K562 (cell line): ENCODE measurements around the gene TNRC6B. TPM values are rescaled to one million over a fixed set of nuclear protein-coding genes. Genes with fewer than 3 reads are reported as not detected.

Experiments
- ATAC-seq: fragments of 200-7000 bp; cut with Tn5 transposase; 3 replicates; pipeline ENCODE4 v1.9.1; 2020; ENCODE audit warnings: moderate library complexity
- BruUV-seq: library from RNA; stranded (reverse); fragments of 400-500 nt; replicated peaks from 2 replicates; lab custom pipeline; 2021; lab: Mats Ljungman, UMichigan
- CTCF ChIA-PET: fragments of 300-600 bp; formaldehyde crosslinking; extraction: SDS; loops from one replicate; lab custom pipeline; 2021; ENCODE audit warnings: low intra/inter-chr PET ratio; lab: Yijun Ruan, JAX
- POLR2A ChIA-PET: fragments of 300-600, 350-650 bp; sonication (Branson Sonifier 250); formaldehyde crosslinking; extraction: SDS; loops from one replicate; lab custom pipeline; 2021; ENCODE audit warnings: antibody characterized with exemption, inconsistent platforms; lab: Yijun Ruan, JAX
- DNase-seq, 4 experiments: peaks; one replicate each; pipeline versions ENCODE4 v3.0.0 to v3.0.0-alpha.2; 2011 to 2018; ENCODE audit warnings: low spot score in 3 of 4, mixed read lengths in 3 of 4; ENCODE audit errors: extremely low read depth in 1 of 4
- FAIRE-seq: peaks from 2 replicates; lab custom pipeline; 2011; peaks lifted over from hg19 to GRCh38; lab: Jason Lieb, UNC
- H2AFZ ChIP-seq: 2 replicates; pipeline ENCODE4 v1.6.0; 2011; ENCODE audit warnings: low read depth, low read length, control low read depth, inconsistent platforms
- H3K27ac ChIP-seq: fragments of 200-600 bp; 3 replicates; pipeline ENCODE4 v1.8.0; 2011; ENCODE audit warnings: low read depth, mild to moderate bottlenecking, control low read depth, inconsistent platforms, low read length, moderate library complexity, mixed read lengths; ENCODE audit errors: extremely low read depth
- H3K27me3 ChIP-seq, 2 experiments: fragments of 300-600 bp in 1 of 2; 2 replicates in 1 of 2; 3 replicates in 1 of 2; pipeline versions ENCODE4 v1.6.0 to v1.8.0; 2011; ENCODE audit warnings: inconsistent platforms in 2 of 2, low read length in 2 of 2, mild to moderate bottlenecking in 1 of 2, mixed read lengths in 1 of 2, moderate library complexity in 1 of 2; ENCODE audit not compliant: control insufficient read depth in 2 of 2, insufficient read depth in 2 of 2
- H3K36me3 ChIP-seq: fragments of 300-600 bp; 3 replicates; pipeline ENCODE4 v1.8.0; 2011; ENCODE audit warnings: mild to moderate bottlenecking, low read length, inconsistent platforms; ENCODE audit not compliant: control insufficient read depth, insufficient read depth
- H3K4me1 ChIP-seq, 2 experiments: fragments of 200-600 bp in 1 of 2; replicated peaks in 1 of 2; 2 replicates in 1 of 2; 3 replicates in 1 of 2; pipeline versions ENCODE4 v1.5.1 to v1.8.0; 2011; ENCODE audit warnings: inconsistent platforms in 2 of 2, low read length in 2 of 2, mild to moderate bottlenecking in 1 of 2, mixed read lengths in 1 of 2, moderate library complexity in 1 of 2; ENCODE audit not compliant: control insufficient read depth in 2 of 2, insufficient read depth in 2 of 2
- H3K4me2 ChIP-seq: 2 replicates; pipeline ENCODE4 v1.6.1; 2011; ENCODE audit warnings: low read length, control low read depth, inconsistent platforms, mixed read lengths; ENCODE audit not compliant: insufficient read depth
- H3K4me3 ChIP-seq: fragments of 200-600 bp; sonication (generic), shearing (Covaris generic); 2 replicates; pipeline ENCODE4 v1.5.1; 2016; ENCODE audit warnings: control low read depth, inconsistent platforms
- H3K79me2 ChIP-seq: fragments of 200-600 bp; 3 replicates; pipeline ENCODE4 v1.8.0; 2011; ENCODE audit warnings: low read length, inconsistent platforms; ENCODE audit not compliant: control insufficient read depth, insufficient read depth
- H3K9ac ChIP-seq, 2 experiments: 2 replicates each; pipeline versions ENCODE4 v1.6.0 to v1.6.1; 2011; ENCODE audit warnings: low read depth in 2 of 2, low read length in 2 of 2, control low read depth in 1 of 2, inconsistent platforms in 1 of 2, mild to moderate bottlenecking in 1 of 2, mixed read lengths in 1 of 2; ENCODE audit not compliant: insufficient read depth in 1 of 2
- H3K9me1 ChIP-seq: one replicate; pipeline ENCODE4 v1.6.0; 2011; ENCODE audit warnings: inconsistent platforms, mild to moderate bottlenecking, low read length, moderate library complexity; ENCODE audit not compliant: control insufficient read depth, insufficient read depth
- H3K9me3 ChIP-seq: replicated peaks from 2 replicates; pipeline ENCODE4 v1.5.1; 2011; ENCODE audit warnings: low read depth, low read length, inconsistent platforms; ENCODE audit not compliant: control insufficient read depth, insufficient read depth
- H4K20me1 ChIP-seq: replicated peaks from 2 replicates; pipeline ENCODE4 v1.6.1; 2011; ENCODE audit warnings: low read length, inconsistent platforms, mixed read lengths; ENCODE audit not compliant: control insufficient read depth, insufficient read depth
- FOXA1 ChIP-seq: fragments of 450-650 bp; IDR thresholded peaks from 2 replicates; pipeline ENCODE4 v1.6.1; 2016; ENCODE audit warnings: mild to moderate bottlenecking, borderline replicate concordance
- ID3 ChIP-seq, 2 experiments: fragments of 250-450 bp in 1 of 2; fragments of 450-650 bp in 1 of 2; sonication (Bioruptor Pico) in 1 of 2; IDR thresholded peaks; 2 replicates each; pipeline versions ENCODE4 v1.6.1 to v1.8.0; 2016 to 2021; ENCODE audit warnings: mild to moderate bottlenecking in 2 of 2, moderate library complexity in 2 of 2, missing compliant biosample characterization in 1 of 2, missing genetic modification characterization in 1 of 2
- KDM2B ChIP-seq: fragments of 250-450 bp; sonication (Bioruptor Pico); IDR thresholded peaks from 2 replicates; pipeline ENCODE4 v1.8.0; 2021; ENCODE audit warnings: mild to moderate bottlenecking, moderate library complexity
- MBD1 ChIP-seq: fragments of 250-450 bp; sonication (Bioruptor Pico); IDR thresholded peaks from 2 replicates; pipeline ENCODE4 v1.8.0; 2022; ENCODE audit warnings: inconsistent platforms
- MTA2 ChIP-seq: fragments of 450-650 bp; IDR thresholded peaks from 2 replicates; pipeline ENCODE4 v1.6.1; 2016; ENCODE audit warnings: low read depth
- NCOR1 ChIP-seq: fragments of 450-650 bp; IDR thresholded peaks from 2 replicates; pipeline ENCODE4 v1.6.1; 2016; ENCODE audit warnings: mild to moderate bottlenecking, moderate library complexity
- POLR2AphosphoS5 ChIP-seq: IDR thresholded peaks from 2 replicates; pipeline ENCODE4 v1.6.1; 2011; ENCODE audit warnings: mild to moderate bottlenecking, low read depth, low read length, moderate library complexity; ENCODE audit not compliant: control insufficient read depth, insufficient read depth
- SMARCA4 ChIP-seq: fragments of 450-650 bp; IDR thresholded peaks from 2 replicates; pipeline ENCODE4 v1.6.1; 2016
- TCF3 ChIP-seq: sonication (generic); formaldehyde crosslinking; IDR thresholded peaks from 2 replicates; pipeline ENCODE4 v1.4.0; 2020; ENCODE audit warnings: mild to moderate bottlenecking, missing genetic modification reagents
- ZMIZ1 ChIP-seq, 2 experiments: fragments of 150-350 bp in 1 of 2; IDR thresholded peaks; 2 replicates each; pipeline ENCODE4 v1.6.1; 2012 to 2016; ENCODE audit warnings: low read depth in 2 of 2, low read length in 2 of 2, mild to moderate bottlenecking in 1 of 2, moderate library complexity in 1 of 2
- ZNF436 ChIP-seq: fragments of 250-450, 450-650 bp; sonication (Bioruptor Pico); formaldehyde crosslinking; IDR thresholded peaks from 2 replicates; pipeline ENCODE4 v1.7.0; 2020; ENCODE audit warnings: mild to moderate bottlenecking
- WGBS: fragments of 100-300 bp; shearing (Covaris generic); methylation state at CpG from one replicate; pipeline ENCODE4 v1.1.6; 2016; ENCODE audit warnings: low coverage, mixed read lengths; ENCODE audit not compliant: insufficient coverage; ENCODE audit errors: missing lambda C conversion rate; 5-methylcytosine and 5-hydroxymethylcytosine counted together
- in situ Hi-C: fragments of 300-500 bp; cut with MboI; formaldehyde crosslinking; loops from 4 replicates; pipeline ENCODE4 v1.15.0; 2018; ENCODE audit warnings: inconsistent platforms, mixed read lengths
- intact Hi-C: fragments of 100-400 bp; cut with micrococcal nuclease; formaldehyde crosslinking; loops from 2 replicates; pipeline ENCODE4 v1.14.2; 2022
- polyA plus RNA-seq, 8 experiments: library from polyadenylated mRNA; depleted of rRNA in 4 of 8; stranded (reverse) in 5 of 8; unstranded in 3 of 8; fragments of >200 nt; fragmentation: Nextera tagmentation in 2 of 8; fragmentation: Illumina TruSeq in 1 of 8; extraction: Ambion mirVana in 2 of 8; extraction: Trizol in 1 of 8; gene quantifications; 2 replicates each; pipeline versions ENCODE4 v1.2.1 to v1.2.3, GENCODE V29; 2011 to 2014; ENCODE audit warnings: inconsistent platforms in 1 of 8, missing spikeins in 1 of 8
- total RNA-seq, 7 experiments: library from RNA; depleted of rRNA in 6 of 7; stranded (reverse); fragments of >200 nt in 6 of 7; fragmentation: Illumina TruSeq in 2 of 7; extraction: Trizol in 2 of 7; gene quantifications; 2 replicates each; pipeline versions ENCODE4 v1.2.1 to v1.2.3, GENCODE V29; 2011 to 2021; ENCODE audit warnings: low replicate concordance in 1 of 7
- TF ChIP-seq, protein P1 (sequence below): IDR thresholded peaks from 2 replicates; pipeline ENCODE4 v1.6.1; 2011; ENCODE audit warnings: borderline replicate concordance, low read depth, mild to moderate bottlenecking, moderate library complexity, low read length; ENCODE audit not compliant: insufficient read depth, poor library complexity, severe bottlenecking
- TF ChIP-seq, protein P2 (sequence below): fragments of 250-450 bp; sonication (Bioruptor Pico); IDR thresholded peaks from 2 replicates; pipeline ENCODE4 v1.5.0; 2021

The TNRC6B gene
- total and polyA plus RNA-seq, 9 of the 15 experiments (the other 6 are each of a cell fraction or from before 2014, with no cell fraction given), result 0.96 to 18.8 (median 10.8) TPM

DNA sequence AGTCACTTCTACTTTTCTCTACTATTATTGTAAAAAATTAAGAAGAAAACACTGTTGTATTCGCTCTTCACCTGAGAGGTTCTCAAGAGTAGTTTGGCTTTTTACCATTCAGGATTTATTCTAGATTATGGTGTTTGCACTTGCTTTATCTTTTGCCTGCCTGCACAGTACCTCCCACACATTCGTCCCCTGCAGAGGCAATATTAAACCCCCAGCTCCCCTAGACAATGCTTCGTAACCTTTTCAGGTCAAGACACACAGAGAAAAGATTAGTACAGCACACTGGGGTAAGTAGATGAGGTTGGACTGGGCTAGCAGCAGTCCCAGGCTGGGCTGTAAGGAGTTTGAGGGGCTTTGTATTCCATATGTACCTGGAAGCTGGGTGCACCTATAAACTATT, 62.4 kb downstream of the TNRC6B start:
- Histone ChIP-seq H3K36me3 (no peaks in the 10 kb centered on the region; the same call in 2 of the 3 replicates), H3K4me1 (peaks cover 0 to 8% of the 10 kb centered on the region in 2 experiments; a peak in 3 of 5 replicates), H3K4me3 (no peak overlapping the region), H3K27ac (no peak overlapping the region), H3K9me3 (no peaks in the 10 kb centered on the region), H3K4me2 (no peak overlapping the region), H3K9ac (no peak overlapping the region), H3K9me1 (peaks cover 2% of the 10 kb centered on the region), H2AFZ (no peak overlapping the region), H3K79me2 (peaks cover 41% of the 10 kb centered on the region), H4K20me1 (peaks cover 15% of the 10 kb centered on the region), H3K27me3 (no peaks in the 10 kb centered on the region)
- POLR2A ChIA-PET, result no interaction called here
- WGBS, result 5% methylated on average over 2 of the region's 3 CpGs
- intact Hi-C loops, result no loop called here
- in situ Hi-C loops, result no loop called here
- CTCF ChIA-PET, result no interaction called here
- DNase-seq (peak in 3 of 4 experiments; percentile 13 to 70 (median 58)), FAIRE-seq (peak; percentile 26), ATAC-seq (peak; percentile 77)
- BruUV-seq, result no TSS peak
- TF ChIP-seq ZNF436 (CRISPR knock-in tag) (no peak), MBD1 (CRISPR knock-in tag) (no peak), SMARCA4 (peak; percentile 61; the same call in 1 of the 2 replicates), KDM2B (no peak), NCOR1 (peak; percentile 72), FOXA1 (peak; percentile 25; the same call in 1 of the 2 replicates), POLR2AphosphoS5 (peak; percentile 29; the same call in 1 of the 2 replicates), TCF3 (CRISPR knock-in tag) (peak; percentile 84), MTA2 (peak; percentile 30; the same call in 1 of the 2 replicates), ZMIZ1 (IDR thresholded peaks at IDR 0.05; ENCODE audit: low read depth in 2 of 2, low read length in 2 of 2) (0 out of 4 replicates have a peak, but pooled peaks of 1 of the 2 experiments have one; percentile 25), ID3 (CRISPR knock-in tag; IDR thresholded peaks at IDR 0.05) (no peak), ID3 (tag; IDR thresholded peaks at IDR 0.05) (0 out of 2 replicates have a peak, but pooled peaks have one; percentile 32)
- TF ChIP-seq, protein P1, sequence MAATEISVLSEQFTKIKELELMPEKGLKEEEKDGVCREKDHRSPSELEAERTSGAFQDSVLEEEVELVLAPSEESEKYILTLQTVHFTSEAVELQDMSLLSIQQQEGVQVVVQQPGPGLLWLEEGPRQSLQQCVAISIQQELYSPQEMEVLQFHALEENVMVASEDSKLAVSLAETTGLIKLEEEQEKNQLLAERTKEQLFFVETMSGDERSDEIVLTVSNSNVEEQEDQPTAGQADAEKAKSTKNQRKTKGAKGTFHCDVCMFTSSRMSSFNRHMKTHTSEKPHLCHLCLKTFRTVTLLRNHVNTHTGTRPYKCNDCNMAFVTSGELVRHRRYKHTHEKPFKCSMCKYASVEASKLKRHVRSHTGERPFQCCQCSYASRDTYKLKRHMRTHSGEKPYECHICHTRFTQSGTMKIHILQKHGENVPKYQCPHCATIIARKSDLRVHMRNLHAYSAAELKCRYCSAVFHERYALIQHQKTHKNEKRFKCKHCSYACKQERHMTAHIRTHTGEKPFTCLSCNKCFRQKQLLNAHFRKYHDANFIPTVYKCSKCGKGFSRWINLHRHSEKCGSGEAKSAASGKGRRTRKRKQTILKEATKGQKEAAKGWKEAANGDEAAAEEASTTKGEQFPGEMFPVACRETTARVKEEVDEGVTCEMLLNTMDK, result no peak
- TF ChIP-seq, protein P2, sequence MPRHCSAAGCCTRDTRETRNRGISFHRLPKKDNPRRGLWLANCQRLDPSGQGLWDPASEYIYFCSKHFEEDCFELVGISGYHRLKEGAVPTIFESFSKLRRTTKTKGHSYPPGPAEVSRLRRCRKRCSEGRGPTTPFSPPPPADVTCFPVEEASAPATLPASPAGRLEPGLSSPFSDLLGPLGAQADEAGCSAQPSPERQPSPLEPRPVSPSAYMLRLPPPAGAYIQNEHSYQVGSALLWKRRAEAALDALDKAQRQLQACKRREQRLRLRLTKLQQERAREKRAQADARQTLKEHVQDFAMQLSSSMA, result no peak
